Measurements from ENCODE around the gene YIPF4.
"Not testable (repeated sequence)": the region's sequence is repeated elsewhere in the genome, so short reads cannot be mapped to it uniquely, and the experiment has no call there.

- TF ChIP-seq FOXA1 (IDR thresholded peaks at IDR 0.05); BHLHE40 (IDR thresholded peaks at IDR 0.05; ENCODE audit: borderline replicate concordance); NFRKB (IDR thresholded peaks at IDR 0.05); FOXM1 (IDR thresholded peaks at IDR 0.05; ENCODE audit: borderline replicate concordance): not testable (repeated sequence)
Observed at GRCh38 chr2:32362997-32363396, 85.3 kb downstream of the YIPF4 start.
